H9 (cell line): ENCODE measurements around the gene EPS15. TPM values are rescaled to one million over a fixed set of nuclear protein-coding genes. Genes with fewer than 3 reads are reported as not detected.

Experiments
- DNase-seq: peaks from one replicate; pipeline ENCODE4 v3.0.0-alpha.2; 2017
- H2AFZ ChIP-seq: one replicate; pipeline ENCODE4 v1.6.1; 2013; ENCODE audit warnings: mild to moderate bottlenecking, low read length, control low read depth, moderate library complexity
- H2AK5ac ChIP-seq: 2 replicates; pipeline ENCODE4 v1.6.1; 2013; ENCODE audit warnings: low read length, control low read depth, mixed read lengths; ENCODE audit not compliant: insufficient read length
- H2BK120ac ChIP-seq: one replicate; pipeline ENCODE4 v1.6.1; 2013; ENCODE audit warnings: low read depth, mild to moderate bottlenecking, low read length, control low read depth, inconsistent platforms; ENCODE audit not compliant: poor library complexity, severe bottlenecking
- H2BK12ac ChIP-seq: 2 replicates; pipeline ENCODE4 v1.6.1; 2013; ENCODE audit warnings: low read length, control low read depth, mixed read lengths, low read depth; ENCODE audit not compliant: insufficient read length
- H2BK15ac ChIP-seq: 2 replicates; pipeline ENCODE4 v1.6.1; 2013; ENCODE audit warnings: low read depth, low read length, control low read depth
- H2BK20ac ChIP-seq: one replicate; pipeline ENCODE4 v1.6.1; 2013; ENCODE audit warnings: low read depth, mild to moderate bottlenecking, low read length, control low read depth, inconsistent platforms; ENCODE audit not compliant: poor library complexity, severe bottlenecking
- H2BK5ac ChIP-seq: 2 replicates; pipeline ENCODE4 v1.6.1; 2013; ENCODE audit warnings: low read length, control low read depth, mixed read lengths; ENCODE audit not compliant: insufficient read length
- H3K14ac ChIP-seq: 2 replicates; pipeline ENCODE4 v1.6.1; 2013; ENCODE audit warnings: low read length, control low read depth; ENCODE audit not compliant: insufficient read depth
- H3K18ac ChIP-seq: 2 replicates; pipeline ENCODE4 v1.6.1; 2013; ENCODE audit warnings: low read depth, mild to moderate bottlenecking, mixed read lengths, low read length, control low read depth; ENCODE audit not compliant: insufficient read length
- H3K23ac ChIP-seq: 2 replicates; pipeline ENCODE4 v1.6.1; 2013; ENCODE audit warnings: low read length, control low read depth, mixed read lengths, low read depth; ENCODE audit not compliant: insufficient read length
- H3K23me2 ChIP-seq: 2 replicates; pipeline ENCODE4 v1.6.1; 2013; ENCODE audit warnings: low read depth, mild to moderate bottlenecking, mixed read lengths, low read length, control low read depth; ENCODE audit not compliant: insufficient read length, poor library complexity, severe bottlenecking
- H3K27ac ChIP-seq: 2 replicates; pipeline ENCODE4 v1.5.1; 2013; ENCODE audit warnings: low read length, control low read depth, mixed read lengths, low read depth; ENCODE audit not compliant: insufficient read length
- H3K27me3 ChIP-seq: 2 replicates; pipeline ENCODE4 v1.6.1; 2013; ENCODE audit warnings: low read length, control low read depth, inconsistent platforms; ENCODE audit not compliant: insufficient read depth
- H3K4ac ChIP-seq: 2 replicates; pipeline ENCODE4 v1.6.1; 2013; ENCODE audit warnings: low read depth, mild to moderate bottlenecking, control low read depth, inconsistent platforms, low read length, moderate library complexity
- H3K4me1 ChIP-seq: 2 replicates; pipeline ENCODE4 v1.6.1; 2013; ENCODE audit warnings: low read length, control low read depth, inconsistent platforms; ENCODE audit not compliant: insufficient read depth
- H3K4me2 ChIP-seq: 2 replicates; pipeline ENCODE4 v1.6.1; 2013; ENCODE audit warnings: low read length, control low read depth, mixed read lengths; ENCODE audit not compliant: insufficient read length, insufficient read depth
- H3K56ac ChIP-seq: 2 replicates; pipeline ENCODE4 v1.6.1; 2013; ENCODE audit warnings: low read depth, mild to moderate bottlenecking, mixed read lengths, low read length, control low read depth; ENCODE audit not compliant: insufficient read length
- H3K79me1 ChIP-seq: 2 replicates; pipeline ENCODE4 v1.6.1; 2013; ENCODE audit warnings: low read depth, mild to moderate bottlenecking, moderate library complexity, low read length, control low read depth, inconsistent platforms; ENCODE audit not compliant: insufficient read depth, poor library complexity, severe bottlenecking
- H3K79me2 ChIP-seq: 2 replicates; pipeline ENCODE4 v1.6.1; 2013; ENCODE audit warnings: low read length, control low read depth, inconsistent platforms; ENCODE audit not compliant: insufficient read depth
- H3K9ac ChIP-seq: 2 replicates; pipeline ENCODE4 v1.6.1; 2013; ENCODE audit warnings: low read length, control low read depth, mixed read lengths; ENCODE audit not compliant: insufficient read length; ENCODE audit errors: extremely low read depth
- H3K9me3 ChIP-seq: one replicate; pipeline ENCODE4 v1.6.1; 2013; ENCODE audit warnings: low read depth, low read length, inconsistent platforms; ENCODE audit not compliant: control insufficient read depth
- H3T11ph ChIP-seq: one replicate; pipeline ENCODE4 v1.6.1; 2013; ENCODE audit warnings: mild to moderate bottlenecking, low read length, control low read depth, inconsistent platforms
- H4K20me1 ChIP-seq: one replicate; pipeline ENCODE4 v1.6.1; 2013; ENCODE audit not compliant: control insufficient read depth, insufficient read length, insufficient read depth
- H4K5ac ChIP-seq: 2 replicates; pipeline ENCODE4 v1.6.1; 2013; ENCODE audit warnings: low read depth, mild to moderate bottlenecking, mixed read lengths, low read length, control low read depth; ENCODE audit not compliant: insufficient read length
- H4K8ac ChIP-seq: replicated peaks from 2 replicates; pipeline ENCODE4 v1.6.1; 2013; ENCODE audit warnings: low read length, control low read depth, mixed read lengths, low read depth; ENCODE audit not compliant: insufficient read length
- H4K91ac ChIP-seq: 2 replicates; pipeline ENCODE4 v1.6.1; 2013; ENCODE audit warnings: low read depth, mild to moderate bottlenecking, moderate library complexity, mixed read lengths, low read length, control low read depth; ENCODE audit not compliant: insufficient read length
- H3K27ac Mint-ChIP-seq, 3 experiments: 2 replicates in 2 of 3; 3 replicates in 1 of 3; pipeline ENCODE4 v1.8.0; 2020 to 2021; ENCODE audit warnings: mixed read lengths in 3 of 3, mild to moderate bottlenecking in 1 of 3, moderate library complexity in 1 of 3
- H3K27me3 Mint-ChIP-seq: 2 replicates; pipeline ENCODE4 v1.8.0; 2021; ENCODE audit warnings: low read depth, mild to moderate bottlenecking, moderate library complexity, mixed read lengths
- H3K36me3 Mint-ChIP-seq, 3 experiments: 2 replicates in 2 of 3; 3 replicates in 1 of 3; pipeline ENCODE4 v1.8.0; 2020 to 2021; ENCODE audit warnings: low read depth in 3 of 3, mixed read lengths in 3 of 3; ENCODE audit not compliant: insufficient read depth in 1 of 3
- H3K4me1 Mint-ChIP-seq, 2 experiments: 2 replicates each; pipeline ENCODE4 v1.8.0; 2020; ENCODE audit warnings: mixed read lengths in 2 of 2
- H3K4me3 Mint-ChIP-seq, 2 experiments: 2 replicates in 1 of 2; 3 replicates in 1 of 2; pipeline ENCODE4 v1.8.0; 2020 to 2021; ENCODE audit warnings: mild to moderate bottlenecking in 2 of 2, mixed read lengths in 2 of 2, moderate library complexity in 1 of 2
- H3K9me3 Mint-ChIP-seq, 2 experiments: 2 replicates in 1 of 2; 3 replicates in 1 of 2; pipeline ENCODE4 v1.8.0; 2020; ENCODE audit warnings: mild to moderate bottlenecking in 2 of 2, mixed read lengths in 2 of 2, moderate library complexity in 1 of 2
- CTCF ChIP-seq: fragments of 200-600 bp; sonication (generic); conservative IDR thresholded peaks from 3 replicates; pipeline ENCODE4 v1.8.0; 2021; ENCODE audit warnings: antibody characterized with exemption, mild to moderate bottlenecking
- WGBS: extraction: QIAGEN DNeasy Blood & Tissue Kit; methylation state at CpG from one replicate; pipeline ENCODE4 v1.1.7; 2013; ENCODE audit warnings: missing lambda C conversion rate, low lambda C conversion rate, mixed read lengths; ENCODE audit not compliant: insufficient read length; ENCODE audit errors: extremely low coverage; 5-methylcytosine and 5-hydroxymethylcytosine counted together
- total RNA-seq: library from RNA; stranded (reverse); gene quantifications from 2 replicates; pipeline ENCODE4 v1.2.1, GENCODE V29; 2021

EPS15 gene
- total RNA-seq, 1 experiment from 2014 or later = 44.1 TPM

- no CpG with 5 or more reads among the region's 2 CpGs for WGBS
Observed at GRCh38 chr1:51498924-51499323, 20.1 kb downstream of the EPS15 start.

More at GRCh38 chr1:51498924-51499323, 20.1 kb downstream of the EPS15 start:
- H4K8ac ChIP-seq = no peak overlapping the region
- peaks cover 0 to 4% of the 10 kb centered on the region in 2 experiments; a peak in 3 of 4 replicates for H3K4me1 Mint-ChIP-seq
- no peak overlapping the region for H2BK120ac ChIP-seq
- H2BK5ac ChIP-seq = no peak overlapping the region
- H4K91ac ChIP-seq = no peak overlapping the region
- no peak for TF ChIP-seq CTCF
- no peaks in the 10 kb centered on the region for H3K23me2 ChIP-seq
- H3K4me1 ChIP-seq = no peaks in the 10 kb centered on the region
- H2BK20ac ChIP-seq = no peak overlapping the region
- peaks cover 6% of the 10 kb centered on the region; the same call in 1 of the 2 replicates for H3K79me2 ChIP-seq
- H3K27ac Mint-ChIP-seq = no peak overlapping the region
- H2AFZ ChIP-seq = no peak overlapping the region
- H3K4me3 Mint-ChIP-seq = no peak overlapping the region
- no peak overlapping the region for H3K27ac ChIP-seq
- no peak overlapping the region for H3K23ac ChIP-seq
- H3K14ac ChIP-seq = no peak overlapping the region
- peaks cover 0 to 9% of the 10 kb centered on the region in 2 experiments; a peak in 4 of 5 replicates for H3K9me3 Mint-ChIP-seq
- no peak overlapping the region for H3K9ac ChIP-seq
- no peak overlapping the region for H3K4me2 ChIP-seq
- H3K18ac ChIP-seq = no peak overlapping the region
- no peak overlapping the region for H3K56ac ChIP-seq
- H2BK12ac ChIP-seq = no peak overlapping the region
- no peaks in the 10 kb centered on the region for H3K9me3 ChIP-seq
- no peak overlapping the region for H3K4ac ChIP-seq
- H3T11ph ChIP-seq = no peak overlapping the region
- no peak overlapping the region for H2BK15ac ChIP-seq
- H3K27me3 ChIP-seq = no peaks in the 10 kb centered on the region
- no peak overlapping the region for H2AK5ac ChIP-seq
- H3K36me3 Mint-ChIP-seq = peaks cover 12 to 23% (median 18%) of the 10 kb centered on the region in 3 experiments
- no peak for DNase-seq
- no peaks in the 10 kb centered on the region for H4K20me1 ChIP-seq
- H3K79me1 ChIP-seq = no peaks in the 10 kb centered on the region
- H4K5ac ChIP-seq = no peak overlapping the region
- no peaks in the 10 kb centered on the region for H3K27me3 Mint-ChIP-seq
